PC-3 (cell line): Measurements from ENCODE around the gene SLC2A4.

ENCODE experiments used
- EZH2 ChIP-seq: fragments of 300-600 bp; sonication (generic); IDR thresholded peaks from one replicate; pipeline ENCODE4 v1.6.1; 2017; ENCODE audit warnings: antibody characterized with exemption, mild to moderate bottlenecking, low read length; ENCODE audit not compliant: unreplicated experiment
- EZH2phosphoT487 ChIP-seq: fragments of 300-600 bp; sonication (generic); IDR thresholded peaks from 2 replicates; pipeline ENCODE4 v1.6.1; 2018; ENCODE audit warnings: mild to moderate bottlenecking, antibody characterized with exemption, low read length, borderline replicate concordance

DNA sequence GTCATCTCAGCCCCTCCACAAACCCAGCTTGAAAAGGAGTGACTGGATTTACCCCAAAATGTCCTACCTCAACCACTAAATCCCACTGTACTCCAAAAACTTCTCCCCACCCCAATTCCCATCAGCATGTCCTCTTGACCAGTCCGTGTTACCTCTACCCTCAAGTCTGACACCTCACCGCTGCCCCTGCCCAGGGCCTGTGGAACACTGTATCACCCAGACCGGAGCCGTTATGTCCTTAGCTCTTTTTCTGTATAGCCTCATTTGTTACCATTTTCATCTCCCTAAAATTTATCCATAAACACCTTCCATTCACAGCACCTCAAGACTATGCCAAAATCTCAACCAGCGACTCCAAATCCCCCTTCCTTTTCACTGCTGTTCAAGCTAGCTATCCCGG, 44.7 kb upstream of the SLC2A4 start:
- TF ChIP-seq EZH2phosphoT487 (no peak), EZH2 (no peak)
